ENCODE data around the gene MAP3K4.

DNA sequence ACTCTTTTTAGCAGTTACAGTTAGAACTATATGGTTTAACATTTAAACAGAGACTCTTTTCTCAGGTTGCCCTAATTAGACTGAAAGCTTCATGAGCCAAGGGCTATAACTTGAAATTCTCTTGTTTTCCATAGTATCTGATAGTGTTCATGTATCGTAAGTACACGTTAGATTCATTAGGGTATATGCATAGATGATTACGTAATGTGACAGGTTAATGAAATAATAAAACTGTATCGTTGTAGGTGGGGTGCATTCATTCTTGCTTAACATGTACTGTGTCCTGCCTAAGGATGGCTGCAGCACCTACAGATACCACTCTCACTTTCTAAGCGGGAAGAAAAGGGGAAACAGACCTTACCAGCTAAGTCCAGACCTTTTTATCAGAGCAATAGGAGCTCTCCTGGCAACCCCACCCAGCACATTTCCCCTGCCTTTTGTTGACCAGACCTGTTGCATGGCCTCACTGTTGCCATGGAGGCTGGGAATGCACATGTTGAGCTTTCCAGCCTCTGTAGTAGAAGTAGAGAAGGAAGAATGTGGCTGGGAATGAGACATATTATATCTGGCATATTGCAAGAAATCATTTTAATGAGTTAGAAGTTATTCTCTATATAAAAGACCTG is 83.0 kb downstream of the MAP3K4 start:
- no peak for TF ChIP-seq AFF4 (CRISPR knock-in tag; IDR thresholded peaks at IDR 0.05; ENCODE audit: borderline replicate concordance)
- TF ChIP-seq, protein P1, sequence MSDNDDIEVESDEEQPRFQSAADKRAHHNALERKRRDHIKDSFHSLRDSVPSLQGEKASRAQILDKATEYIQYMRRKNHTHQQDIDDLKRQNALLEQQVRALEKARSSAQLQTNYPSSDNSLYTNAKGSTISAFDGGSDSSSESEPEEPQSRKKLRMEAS (CRISPR knock-in tag; IDR thresholded peaks at IDR 0.05): no peak
- TF ChIP-seq, protein P2, sequence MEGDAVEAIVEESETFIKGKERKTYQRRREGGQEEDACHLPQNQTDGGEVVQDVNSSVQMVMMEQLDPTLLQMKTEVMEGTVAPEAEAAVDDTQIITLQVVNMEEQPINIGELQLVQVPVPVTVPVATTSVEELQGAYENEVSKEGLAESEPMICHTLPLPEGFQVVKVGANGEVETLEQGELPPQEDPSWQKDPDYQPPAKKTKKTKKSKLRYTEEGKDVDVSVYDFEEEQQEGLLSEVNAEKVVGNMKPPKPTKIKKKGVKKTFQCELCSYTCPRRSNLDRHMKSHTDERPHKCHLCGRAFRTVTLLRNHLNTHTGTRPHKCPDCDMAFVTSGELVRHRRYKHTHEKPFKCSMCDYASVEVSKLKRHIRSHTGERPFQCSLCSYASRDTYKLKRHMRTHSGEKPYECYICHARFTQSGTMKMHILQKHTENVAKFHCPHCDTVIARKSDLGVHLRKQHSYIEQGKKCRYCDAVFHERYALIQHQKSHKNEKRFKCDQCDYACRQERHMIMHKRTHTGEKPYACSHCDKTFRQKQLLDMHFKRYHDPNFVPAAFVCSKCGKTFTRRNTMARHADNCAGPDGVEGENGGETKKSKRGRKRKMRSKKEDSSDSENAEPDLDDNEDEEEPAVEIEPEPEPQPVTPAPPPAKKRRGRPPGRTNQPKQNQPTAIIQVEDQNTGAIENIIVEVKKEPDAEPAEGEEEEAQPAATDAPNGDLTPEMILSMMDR (IDR thresholded peaks at IDR 0.05): no peak
- no peak for TF ChIP-seq TP53 (CRISPR knock-in tag; IDR thresholded peaks at IDR 0.05)
- TF ChIP-seq NFE2L1 (CRISPR knock-in tag; IDR thresholded peaks at IDR 0.05): no peak
- TF ChIP-seq CREB1 (CRISPR knock-in tag; IDR thresholded peaks at IDR 0.05): no peak
- TF ChIP-seq IRF1 (CRISPR knock-in tag; IDR thresholded peaks at IDR 0.05): no peak
- TF ChIP-seq, protein P3, sequence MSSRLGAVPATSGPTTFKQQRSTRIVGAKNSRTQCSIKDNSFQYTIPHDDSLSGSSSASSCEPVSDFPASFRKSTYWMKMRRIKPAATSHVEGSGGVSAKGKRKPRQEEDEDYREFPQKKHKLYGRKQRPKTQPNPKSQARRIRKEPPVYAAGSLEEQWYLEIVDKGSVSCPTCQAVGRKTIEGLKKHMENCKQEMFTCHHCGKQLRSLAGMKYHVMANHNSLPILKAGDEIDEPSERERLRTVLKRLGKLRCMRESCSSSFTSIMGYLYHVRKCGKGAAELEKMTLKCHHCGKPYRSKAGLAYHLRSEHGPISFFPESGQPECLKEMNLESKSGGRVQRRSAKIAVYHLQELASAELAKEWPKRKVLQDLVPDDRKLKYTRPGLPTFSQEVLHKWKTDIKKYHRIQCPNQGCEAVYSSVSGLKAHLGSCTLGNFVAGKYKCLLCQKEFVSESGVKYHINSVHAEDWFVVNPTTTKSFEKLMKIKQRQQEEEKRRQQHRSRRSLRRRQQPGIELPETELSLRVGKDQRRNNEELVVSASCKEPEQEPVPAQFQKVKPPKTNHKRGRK (CRISPR knock-in tag; IDR thresholded peaks at IDR 0.05; ENCODE audit: borderline replicate concordance): no peak
- no peak for TF ChIP-seq USF1 (CRISPR knock-in tag; IDR thresholded peaks at IDR 0.05)
- TF ChIP-seq E2F4 (CRISPR knock-in tag; IDR thresholded peaks at IDR 0.05; ENCODE audit: borderline replicate concordance, low read depth): no peak
- no peak for TF ChIP-seq ESRRA (CRISPR knock-in tag; IDR thresholded peaks at IDR 0.05; ENCODE audit: borderline replicate concordance)
- TF ChIP-seq RELA (CRISPR knock-in tag; IDR thresholded peaks at IDR 0.05; ENCODE audit: borderline replicate concordance): no peak
- TF ChIP-seq FOXP4 (CRISPR knock-in tag; IDR thresholded peaks at IDR 0.05): no peak

All from WTC11 (cell line).